ENCODE measurements around the gene MCRIP2.

Gene MCRIP2

GRCh38 chr16:651844-652243 lies 10.2 kb downstream of the MCRIP2 start:
- no peak overlapping the region for H3K4me3 ChIP-seq (ENCODE audit: low read depth, low read length)
- DNase-seq (ENCODE audit: low read depth) = no peak
- no peak for TF ChIP-seq CTCF (conservative IDR thresholded peaks at IDR 0.05; ENCODE audit: low read depth, low read length)

GRCh38 chr16:652454-653305 lies 11.1 kb downstream of the MCRIP2 start:
- no peak for TF ChIP-seq CTCF (conservative IDR thresholded peaks at IDR 0.05; ENCODE audit: low read depth, low read length)
- no peak for DNase-seq (ENCODE audit: low read depth)
- H3K4me3 ChIP-seq (ENCODE audit: low read depth, low read length) = no peak overlapping the region

- no peak overlapping the region for H3K4me3 ChIP-seq (ENCODE audit: low read depth, low read length)
- no peak for DNase-seq (ENCODE audit: low read depth)
Observed at GRCh38 chr16:654034-654433, 12.4 kb downstream of the MCRIP2 start.

GRCh38 chr16:657487-657886 lies 15.9 kb downstream of the MCRIP2 start:
- no peak for TF ChIP-seq CTCF (conservative IDR thresholded peaks at IDR 0.05; ENCODE audit: low read depth, low read length)
- DNase-seq (ENCODE audit: low read depth) = no peak
- H3K4me3 ChIP-seq (ENCODE audit: low read depth, low read length) = no peak overlapping the region

More at GRCh38 chr16:654034-654433, 12.4 kb downstream of the MCRIP2 start:
- no peak for TF ChIP-seq CTCF (conservative IDR thresholded peaks at IDR 0.05; ENCODE audit: low read depth, low read length)

- no peak for DNase-seq (ENCODE audit: low read depth)
- peak; percentile 4 for TF ChIP-seq CTCF (conservative IDR thresholded peaks at IDR 0.05; ENCODE audit: low read depth, low read length)
- no peak overlapping the region for H3K4me3 ChIP-seq (ENCODE audit: low read depth, low read length)
Observed at GRCh38 chr16:658679-659571, 17.3 kb downstream of the MCRIP2 start.

GRCh38 chr16:659618-660017 lies 18.0 kb downstream of the MCRIP2 start:
- H3K4me3 ChIP-seq (ENCODE audit: low read depth, low read length) = no peak overlapping the region
- TF ChIP-seq CTCF (conservative IDR thresholded peaks at IDR 0.05; ENCODE audit: low read depth, low read length) = no peak
- no peak for DNase-seq (ENCODE audit: low read depth)
